ENCODE measurements around the gene KLRK1.
"Not testable (repeated sequence)": the region's sequence is repeated elsewhere in the genome, so short reads cannot be mapped to it uniquely, and the experiment has no call there.

KLRK1 gene

GRCh38 chr12:10389904-10390303 lies at the start of gene KLRK1:
Gene KLRK1, minus strand, starts transcription at chr12:10390041. Its CDS starts 1,231 bp downstream, at chr12:10388810.
- DNase-seq (ENCODE audit: low read depth in 3 of 3) = no peak

DNA sequence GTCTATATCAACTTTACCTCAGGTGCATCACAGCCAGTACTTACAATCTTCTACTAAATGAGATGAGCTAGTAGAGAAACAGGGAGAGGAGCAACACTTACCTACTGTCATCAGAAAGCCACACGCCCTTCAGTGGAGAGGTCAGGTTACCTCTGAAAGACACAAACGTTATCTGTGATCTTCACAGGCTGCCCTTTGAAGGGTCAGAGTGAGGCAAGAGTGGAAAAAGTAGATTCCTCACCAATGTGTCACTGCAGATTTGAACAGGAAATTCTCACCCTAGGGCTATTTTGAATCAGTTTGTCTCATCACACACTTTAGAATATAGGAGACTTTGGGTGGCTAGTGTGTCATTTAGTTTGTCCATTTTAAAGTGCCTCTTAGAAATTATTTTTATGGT lies 47.8 kb upstream of the KLRK1 start:
- not testable (repeated sequence) for DNase-seq (ENCODE audit: low read depth in 3 of 3)

DNA sequence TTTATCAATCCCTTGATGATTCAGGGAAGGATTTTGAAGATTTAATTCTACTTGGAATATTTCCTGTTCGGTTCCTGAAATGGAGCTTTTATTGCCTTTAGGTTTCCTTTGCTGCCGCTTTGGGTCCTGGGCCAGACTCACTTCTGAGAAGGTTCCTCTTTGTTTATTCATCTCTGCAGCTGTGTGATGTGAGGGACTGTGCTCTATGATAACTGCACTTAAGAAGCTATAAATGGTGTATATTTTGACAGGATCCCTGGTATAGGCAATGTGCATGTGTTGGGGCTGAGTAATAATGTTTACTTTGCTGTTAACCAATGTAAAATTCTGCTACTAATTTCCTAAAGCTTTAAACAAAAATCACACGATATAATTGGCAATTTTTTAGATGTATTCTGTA lies 46.0 kb upstream of the KLRK1 start, which contains the start of gene KLRC2:
Gene KLRC2, minus strand, starts transcription at position 195 of the 400 bp plus-strand sequence. Its CDS starts 24 bp downstream, at position 171.
- DNase-seq (ENCODE audit: low read depth in 3 of 3) = not testable (repeated sequence)

GRCh38 chr12:10430623-10431022 lies 40.8 kb upstream of the KLRK1 start:
- DNase-seq (ENCODE audit: low read depth in 3 of 3) = not testable (repeated sequence)

GRCh38 chr12:10425938-10426337 lies 36.1 kb upstream of the KLRK1 start:
- DNase-seq (ENCODE audit: low read depth in 3 of 3) = not testable (repeated sequence)

DNA sequence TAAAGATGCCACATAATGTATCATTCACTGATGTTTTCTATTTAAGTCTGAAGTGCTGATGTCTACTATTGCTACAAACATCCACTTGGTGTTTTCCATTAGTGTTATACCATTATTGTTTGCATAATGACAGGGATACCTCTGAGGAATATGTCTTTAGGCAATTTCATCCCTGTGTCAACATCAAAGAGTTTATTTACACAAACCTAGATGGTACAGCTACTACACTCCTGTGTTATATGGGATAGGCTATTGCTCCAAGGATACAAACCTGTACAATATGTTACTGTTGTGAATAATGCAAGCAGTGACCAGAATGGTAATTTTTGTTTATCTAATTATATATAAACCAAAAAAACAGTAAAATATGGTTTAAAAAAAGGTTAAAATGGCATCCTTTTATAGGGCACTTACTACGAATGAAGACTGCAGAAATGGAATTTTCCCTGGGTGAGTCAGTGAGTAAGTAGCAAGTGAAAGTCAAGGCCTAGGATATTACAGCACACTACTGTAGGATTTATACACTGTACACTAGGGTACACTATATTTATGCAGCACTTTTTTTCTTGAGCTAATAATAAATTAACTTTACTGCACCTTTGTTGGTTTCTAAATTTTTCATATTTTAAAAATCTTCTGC lies 34.5 kb upstream of the KLRK1 start:
- DNase-seq (ENCODE audit: low read depth in 3 of 3) = not testable (repeated sequence)

- DNase-seq (ENCODE audit: low read depth in 3 of 3) = not testable (repeated sequence)
Observed at GRCh38 chr12:10422159-10422558, 32.3 kb upstream of the KLRK1 start.

GRCh38 chr12:10420334-10420733 lies 30.5 kb upstream of the KLRK1 start, which contains the start of gene KLRC3:
Gene KLRC3, minus strand, starts transcription at chr12:10420595. Its CDS starts 45 bp downstream, at chr12:10420550.
- DNase-seq (ENCODE audit: low read depth in 3 of 3) = not testable (repeated sequence)

DNA sequence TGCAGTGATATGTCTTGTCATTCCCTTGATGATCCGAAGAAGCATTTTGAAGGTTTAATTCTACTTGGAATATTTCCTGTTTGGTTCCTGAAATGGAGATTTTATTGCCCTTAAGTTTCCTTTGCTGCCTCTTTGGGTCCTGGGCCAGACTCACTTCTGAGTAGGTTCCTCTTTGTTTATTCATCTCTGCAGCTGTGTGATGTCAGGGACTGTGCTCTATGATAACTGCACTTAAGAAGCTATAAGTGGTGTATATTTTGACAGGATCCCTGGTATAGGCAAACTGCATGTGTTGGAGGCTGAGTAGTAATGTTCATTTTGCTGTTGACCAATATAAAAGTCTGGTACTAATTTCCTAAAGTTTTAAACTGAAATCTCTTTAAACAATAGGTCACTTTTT lies 19.6 kb upstream of the KLRK1 start, which contains the start of gene KLRC4:
Gene KLRC4, minus strand, starts transcription at position 366 of the 400 bp plus-strand sequence. Its CDS starts 182 bp downstream, at position 184.
- no peak for DNase-seq (ENCODE audit: low read depth in 3 of 3)

GRCh38 chr12:10408842-10409241 lies 19.0 kb upstream of the KLRK1 start:
- no peak for DNase-seq (ENCODE audit: low read depth in 3 of 3)

- DNase-seq (ENCODE audit: low read depth in 3 of 3) = no peak
Observed at GRCh38 chr12:10406725-10407124, 16.9 kb upstream of the KLRK1 start.

- no peak for DNase-seq (ENCODE audit: low read depth in 3 of 3)
Observed at GRCh38 chr12:10405294-10405693, 15.5 kb upstream of the KLRK1 start.

DNA sequence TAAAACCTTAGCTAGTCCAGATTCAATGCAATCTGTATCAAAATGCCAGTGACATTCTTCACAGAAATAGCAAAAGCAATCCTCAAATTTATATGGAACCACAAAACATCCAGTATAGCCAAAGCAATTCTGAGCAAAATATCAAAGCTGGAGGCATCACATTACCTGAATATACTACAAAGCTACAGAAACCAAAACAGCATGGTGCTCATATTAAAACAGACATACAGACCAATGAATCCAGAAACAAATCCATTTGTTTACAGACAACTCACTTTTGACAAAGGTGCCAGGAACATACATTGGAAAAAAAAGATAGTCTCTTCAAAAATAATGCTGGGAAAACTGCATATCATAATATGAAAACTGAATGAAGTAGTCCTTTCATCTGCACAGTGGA lies 15.0 kb upstream of the KLRK1 start:
- no peak for DNase-seq (ENCODE audit: low read depth in 3 of 3)

DNA sequence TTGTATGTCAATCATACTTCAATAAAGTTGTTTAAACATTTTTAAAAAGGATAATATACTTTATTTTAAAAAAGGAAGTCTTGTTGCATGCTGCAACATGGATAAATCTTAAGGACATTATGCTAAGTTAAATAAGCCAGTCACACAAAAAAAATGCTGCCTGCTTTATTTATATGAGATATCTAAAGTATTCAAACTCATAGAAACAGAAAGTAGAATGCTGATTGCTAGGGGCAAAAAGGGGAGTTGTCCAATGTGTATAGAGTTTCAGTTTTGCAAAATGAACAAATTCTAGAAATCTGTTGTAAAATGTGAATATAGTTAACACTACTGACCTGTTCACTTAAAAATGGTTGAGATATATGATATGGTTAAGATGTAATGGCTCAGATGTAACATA lies 11.0 kb upstream of the KLRK1 start:
- no peak for DNase-seq (ENCODE audit: low read depth in 3 of 3)

GRCh38 chr12:10398168-10398567 lies 8.3 kb upstream of the KLRK1 start:
- DNase-seq (ENCODE audit: low read depth in 3 of 3) = no peak

DNA sequence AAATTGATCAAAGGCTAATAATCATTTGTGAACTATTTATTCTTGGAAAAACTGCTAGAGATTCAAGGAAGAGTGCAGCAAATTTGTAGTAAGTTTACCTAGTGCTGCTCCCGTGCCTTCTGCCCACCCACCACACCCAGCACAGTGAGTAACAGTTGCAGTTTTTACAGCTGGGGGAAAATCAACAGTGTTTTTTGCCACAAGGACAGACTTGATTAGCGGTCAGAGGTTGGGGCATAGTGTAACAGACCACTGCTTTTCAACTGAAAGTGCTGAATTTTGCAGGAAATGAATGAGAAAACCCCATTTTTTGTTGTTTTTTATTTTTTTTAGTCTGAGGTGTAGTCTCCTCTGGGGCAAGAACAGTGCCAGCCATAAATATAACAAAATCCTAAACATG lies 7.5 kb upstream of the KLRK1 start:
- no peak for DNase-seq (ENCODE audit: low read depth in 3 of 3)

DNA sequence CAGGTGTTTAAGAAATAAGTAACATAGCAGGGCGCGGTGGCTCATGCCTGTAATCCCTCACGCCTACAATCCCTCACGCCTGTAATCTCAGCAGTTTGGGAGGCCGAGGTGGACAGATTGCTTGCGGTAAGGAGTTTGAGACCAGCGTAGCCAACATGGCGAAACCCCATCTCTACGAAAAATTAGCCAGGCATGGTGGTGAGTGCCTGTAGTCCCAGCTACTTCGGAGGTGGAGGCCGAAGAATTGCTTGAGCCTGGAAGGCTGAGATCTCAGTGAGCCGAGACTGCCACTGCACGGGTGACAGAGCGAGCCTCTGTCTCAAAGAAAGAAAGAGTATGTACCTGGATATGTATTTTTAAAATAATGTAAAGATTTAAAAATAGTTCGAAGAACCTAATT lies 6.3 kb upstream of the KLRK1 start:
- not testable (repeated sequence) for DNase-seq (ENCODE audit: low read depth in 3 of 3)

DNA sequence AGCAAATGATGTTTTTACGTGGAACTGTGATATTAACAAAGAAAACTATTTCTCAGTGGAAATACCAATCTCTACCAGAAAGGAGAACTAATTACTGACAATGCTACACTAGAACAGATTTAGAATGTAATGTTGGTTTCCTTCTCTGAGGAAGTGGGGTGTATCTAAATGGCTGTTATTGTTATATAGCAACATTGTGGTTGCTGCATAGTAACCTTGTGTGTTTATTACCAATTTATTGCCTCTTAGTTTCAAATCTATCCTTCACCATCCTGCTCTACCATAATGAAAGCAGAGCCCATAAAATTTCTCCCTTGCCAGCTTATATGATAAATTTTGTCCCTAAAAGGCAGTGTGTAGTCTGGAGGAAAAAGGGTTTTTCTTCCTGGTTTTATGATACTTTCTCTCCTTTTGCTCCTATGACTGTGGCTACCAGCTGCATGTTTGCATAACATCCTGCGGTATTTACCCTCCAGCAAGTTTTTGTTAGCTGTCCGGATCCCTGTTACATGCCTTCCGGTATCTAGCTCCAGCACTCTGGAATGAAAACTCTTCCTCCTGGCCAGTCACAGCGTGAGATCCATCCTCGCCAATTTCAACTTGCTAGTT lies 5.7 kb upstream of the KLRK1 start:
- no peak for DNase-seq (ENCODE audit: low read depth in 3 of 3)

DNA sequence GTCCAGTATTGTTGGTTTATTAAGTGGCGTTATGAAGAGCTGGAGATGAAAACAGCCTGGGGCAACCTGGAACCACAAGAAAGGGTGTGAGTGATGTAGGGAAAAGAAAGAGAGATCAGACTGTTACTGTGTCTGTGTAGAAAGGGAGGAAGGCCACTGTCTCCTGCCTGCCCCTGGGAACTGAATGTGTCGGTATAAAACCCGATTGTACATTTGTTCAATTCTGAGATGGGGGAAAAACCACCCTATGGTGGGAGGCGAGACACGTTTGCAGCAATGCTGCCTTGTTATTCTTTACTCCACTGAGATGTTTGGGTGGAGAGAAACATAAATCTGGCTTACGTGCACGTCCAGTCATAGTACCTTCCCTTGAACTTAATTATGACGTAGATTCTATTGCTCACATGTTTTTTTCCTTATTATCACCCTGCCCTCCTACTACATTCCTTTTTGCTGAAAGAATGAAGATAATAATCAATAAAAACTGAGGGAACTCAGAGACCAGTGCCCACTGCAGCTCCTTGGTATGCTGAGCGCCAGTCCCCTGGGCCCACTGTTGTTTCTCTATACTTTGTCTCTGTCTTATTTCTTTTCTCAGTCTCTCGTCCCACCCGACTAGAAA lies 4.8 kb upstream of the KLRK1 start:
- DNase-seq (ENCODE audit: low read depth in 3 of 3) = not testable (repeated sequence)

- DNase-seq (ENCODE audit: low read depth in 3 of 3) = no peak
Observed at GRCh38 chr12:10393291-10393690, 3.5 kb upstream of the KLRK1 start.

DNA sequence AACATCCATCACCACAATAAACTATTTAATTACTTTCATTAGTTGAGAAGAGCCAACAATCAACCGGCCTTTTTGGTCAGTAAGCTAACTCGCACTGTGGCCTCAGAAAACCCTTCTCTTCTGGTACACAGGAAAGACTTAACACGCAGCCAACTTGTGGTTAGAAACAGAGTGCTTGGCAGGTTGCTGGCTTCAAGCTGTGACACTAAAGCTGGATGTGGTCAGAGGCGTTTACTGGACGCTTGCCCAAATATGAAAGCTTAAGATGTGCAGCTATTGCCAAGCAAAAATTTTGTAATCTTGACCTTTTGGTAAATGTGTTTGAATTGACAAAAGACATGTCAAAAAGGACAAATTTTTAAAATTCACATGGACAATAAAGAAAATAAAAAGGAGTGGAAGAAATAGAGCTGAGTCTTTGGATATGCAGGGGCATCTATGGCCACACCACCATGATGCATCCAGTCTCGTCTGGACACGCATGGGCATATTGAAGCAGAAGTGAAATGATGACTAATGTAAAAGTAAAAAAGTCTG lies 2.6 kb upstream of the KLRK1 start:
- DNase-seq (ENCODE audit: low read depth in 3 of 3) = no peak

DNA sequence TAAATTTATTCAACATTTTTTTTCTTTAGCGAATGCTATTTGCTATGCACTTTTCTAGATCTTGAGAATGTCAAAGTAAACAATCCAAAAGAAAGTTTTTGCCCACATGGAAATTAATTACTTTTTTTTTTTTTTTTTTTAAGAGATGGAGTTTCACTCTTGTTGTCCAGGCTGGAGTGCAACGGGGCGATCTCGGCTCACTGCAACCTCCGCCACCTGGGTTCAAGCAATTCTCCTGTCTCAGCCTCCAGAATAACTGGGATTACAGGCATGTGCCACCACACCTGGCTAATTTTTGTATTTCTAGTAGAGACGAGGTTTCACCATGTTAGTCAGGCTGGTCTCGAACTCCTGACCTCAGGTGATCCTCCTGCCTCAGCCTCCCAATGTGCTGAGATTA lies 1.1 kb upstream of the KLRK1 start:
- DNase-seq (ENCODE audit: low read depth in 3 of 3) = not testable (repeated sequence)

Measured in stimulated activated CD4-positive, alpha-beta T cell treated with anti-CD3 and anti-CD28 coated beads, TNF-alpha, amount 100 ng/mL, for 24 hours (primary cell).